GM12873 (cell line): ENCODE results near the gene KLK3.

Source experiments
- CTCF ChIP-seq: IDR thresholded peaks from 2 replicates; pipeline ENCODE4 v1.5.1; 2012; ENCODE audit warnings: low read depth, mild to moderate bottlenecking, moderate library complexity, low read length, control low read depth; ENCODE audit not compliant: insufficient read depth; ENCODE audit errors: missing control alignments

KLK3 gene

GRCh38 chr19:50909240-50910070, 54.7 kb downstream of the KLK3 start:
- TF ChIP-seq CTCF, result no peak
